Activated CD4-positive, alpha-beta T cell treated with anti-CD3 and anti-CD28 coated beads, Interleukin-2, amount 50 U/mL, for 48 hours (primary cell): ENCODE results near the gene ABLIM2.

ENCODE experiments used
- DNase-seq, 2 experiments: peaks; one replicate each; pipeline ENCODE4 v3.0.0-alpha.2; 2020

ABLIM2 gene

GRCh38 chr4:8133897-8134563 lies 24.6 kb downstream of the ABLIM2 start:
- no peak for DNase-seq

GRCh38 chr4:8132947-8133705 lies 25.5 kb downstream of the ABLIM2 start:
- no peak for DNase-seq

- DNase-seq, result no peak
These were observed 26.2 kb downstream of the ABLIM2 start for GRCh38 chr4:8132400-8132799.

GRCh38 chr4:8131826-8132225 lies 26.8 kb downstream of the ABLIM2 start:
- no peak for DNase-seq

- DNase-seq, result no peak
These were observed 27.4 kb downstream of the ABLIM2 start for GRCh38 chr4:8131210-8131609.

GRCh38 chr4:8130346-8131066 lies 28.1 kb downstream of the ABLIM2 start:
- DNase-seq, result no peak

- no peak for DNase-seq
These were observed 28.8 kb downstream of the ABLIM2 start for GRCh38 chr4:8129785-8130184.

- DNase-seq, result no peak
These were observed 29.5 kb downstream of the ABLIM2 start for GRCh38 chr4:8129136-8129535.

GRCh38 chr4:8128100-8128856 lies 30.3 kb downstream of the ABLIM2 start:
- DNase-seq, result no peak

GRCh38 chr4:8127051-8127826 lies 31.4 kb downstream of the ABLIM2 start:
- DNase-seq, result no peak

- DNase-seq, result no peak
These were observed 32.1 kb downstream of the ABLIM2 start for GRCh38 chr4:8126523-8126922.

- DNase-seq, result no peak
These were observed 33.0 kb downstream of the ABLIM2 start for GRCh38 chr4:8125526-8126056.

GRCh38 chr4:8123870-8124269 lies 34.7 kb downstream of the ABLIM2 start:
- DNase-seq, result no peak

- no peak for DNase-seq
These were observed 35.2 kb downstream of the ABLIM2 start for GRCh38 chr4:8123389-8123788.

GRCh38 chr4:8122746-8123145 lies 35.9 kb downstream of the ABLIM2 start:
- DNase-seq, result no peak

- no peak for DNase-seq
These were observed 37.2 kb downstream of the ABLIM2 start for GRCh38 chr4:8121292-8122015.

- DNase-seq, result no peak
These were observed 38.1 kb downstream of the ABLIM2 start for GRCh38 chr4:8120501-8120900.

GRCh38 chr4:8119877-8120276 lies 38.7 kb downstream of the ABLIM2 start:
- no peak for DNase-seq

GRCh38 chr4:8118531-8118930 lies 40.1 kb downstream of the ABLIM2 start:
- no peak for DNase-seq

- DNase-seq, result no peak
These were observed 40.6 kb downstream of the ABLIM2 start for GRCh38 chr4:8118035-8118434.

- DNase-seq, result peak; percentile 58 to 66
These were observed 41.3 kb downstream of the ABLIM2 start for GRCh38 chr4:8117278-8117682.
